Measurements from ENCODE around the gene ATP8B1.

GRCh38 chr18:57764995-57765394 is 38.1 kb downstream of the ATP8B1 start:
- TF ChIP-seq CTCF (IDR thresholded peaks at IDR 0.05 in 8 of 11, conservative IDR thresholded peaks at IDR 0.05 in 3 of 11) (no peak), POLR2AphosphoS5 (IDR thresholded peaks at IDR 0.05) (no peak)

Data from spleen (tissue), 7 donors.